Hematopoietic multipotent progenitor cell (in vitro differentiated cells): Measurements from ENCODE around the gene B3GNT8. TPM values are rescaled to one million over a fixed set of nuclear protein-coding genes. Genes with fewer than 3 reads are reported as not detected.
"Not testable (repeated sequence)": the region's sequence is repeated elsewhere in the genome, so short reads cannot be mapped to it uniquely, and the experiment has no call there.

Experiments used
- DNase-seq, 3 donors: peaks; one replicate each; pipeline ENCODE4 v3.0.0-alpha.2; 2011 to 2015; ENCODE audit warnings: low read depth in 2 of 3, low spot score in 2 of 3
- total RNA-seq: library from RNA; depleted of rRNA; stranded (reverse); fragments of >200 nt; gene quantifications from one replicate; pipeline ENCODE4 v1.2.3, GENCODE V29; 2012

The B3GNT8 gene
- total RNA-seq, 1 donor: 18.0 TPM

- DNase-seq: no peak
Measured at GRCh38 chr19:41437944-41438574, 10.9 kb upstream of the B3GNT8 start.

GRCh38 chr19:41436674-41436951 is 9.4 kb upstream of the B3GNT8 start:
- no peak for DNase-seq

GRCh38 chr19:41435936-41436673 is 8.9 kb upstream of the B3GNT8 start:
- no peak for DNase-seq

GRCh38 chr19:41435376-41435775 is 8.2 kb upstream of the B3GNT8 start:
- not testable (repeated sequence) for DNase-seq

GRCh38 chr19:41434450-41434849 is 7.3 kb upstream of the B3GNT8 start:
- DNase-seq: peak in 1 of 3 donors; percentile 50

GRCh38 chr19:41433171-41433570 is 6.0 kb upstream of the B3GNT8 start:
- no peak for DNase-seq

GRCh38 chr19:41431426-41432386 is 4.5 kb upstream of the B3GNT8 start:
- DNase-seq: peak in 2 of 3 donors; percentile 51 to 73

GRCh38 chr19:41430922-41431321 is 3.7 kb upstream of the B3GNT8 start:
- no peak for DNase-seq

GRCh38 chr19:41428481-41428859 is 1.3 kb upstream of the B3GNT8 start:
- DNase-seq: no peak

GRCh38 chr19:41427647-41428480 is 690 bp upstream of the B3GNT8 start:
- DNase-seq: peak in 2 of 3 donors; percentile 46 to 57

- no peak for DNase-seq
Measured at GRCh38 chr19:41426116-41426841, 895 bp downstream of the B3GNT8 start.

GRCh38 chr19:41425174-41426115 is 1.7 kb downstream of the B3GNT8 start:
- DNase-seq: no peak

- DNase-seq: no peak
Measured at GRCh38 chr19:41424335-41425173, 2.6 kb downstream of the B3GNT8 start.

- DNase-seq: no peak
Measured at GRCh38 chr19:41422955-41423354, 4.2 kb downstream of the B3GNT8 start.

GRCh38 chr19:41422456-41422855 is 4.7 kb downstream of the B3GNT8 start:
- no peak for DNase-seq

- no peak for DNase-seq
Measured at GRCh38 chr19:41421973-41422372, 5.2 kb downstream of the B3GNT8 start.

GRCh38 chr19:41421314-41421713 is 5.9 kb downstream of the B3GNT8 start:
- DNase-seq: no peak
